Activated T-cell treated with anti-CD3 and anti-CD28 coated beads, Interleukin-2, amount 50 U/mL, for 72 hours (primary cell): ENCODE results near the gene AFF3. TPM values are rescaled to one million over a fixed set of nuclear protein-coding genes. Genes with fewer than 3 reads are reported as not detected.
A peak's percentile ranks its signal among the peaks of the same experiment; 100 is the strongest.
"Not testable (repeated sequence)": the region's sequence is repeated elsewhere in the genome, so short reads cannot be mapped to it uniquely, and the experiment has no call there.

Experiments
- ATAC-seq, 2 donors: fragments of 150-1000 bp; cut with Tn5 transposase; replicated peaks in 1 of 2; 2 replicates each; pipeline ENCODE4 v1.10.0; 2021; ENCODE audit warnings: moderate library complexity in 2 of 2, mild to moderate bottlenecking in 1 of 2
- DNase-seq, 2 donors: peaks; one replicate each; pipeline ENCODE4 v3.0.0; 2021 to 2022; ENCODE audit warnings: mixed read lengths in 1 of 2
- H3K27ac Mint-ChIP-seq: one replicate; pipeline ENCODE4 v1.8.0; 2022; ENCODE audit warnings: mild to moderate bottlenecking, moderate library complexity, mixed read lengths
- H3K27me3 Mint-ChIP-seq: one replicate; pipeline ENCODE4 v1.8.0; 2022; ENCODE audit warnings: low read depth, mixed read lengths
- H3K36me3 Mint-ChIP-seq, 2 donors: one replicate each; pipeline ENCODE4 v1.8.0; 2022; ENCODE audit warnings: mixed read lengths in 2 of 2, mild to moderate bottlenecking in 1 of 2; ENCODE audit not compliant: insufficient read depth in 2 of 2
- H3K4me1 Mint-ChIP-seq: one replicate; pipeline ENCODE4 v1.8.0; 2022; ENCODE audit warnings: low read depth, mixed read lengths
- H3K4me3 Mint-ChIP-seq, 2 donors: one replicate each; pipeline ENCODE4 v1.8.0; 2022; ENCODE audit warnings: mild to moderate bottlenecking in 2 of 2, mixed read lengths in 2 of 2, moderate library complexity in 2 of 2
- H3K9me3 Mint-ChIP-seq, 2 donors: one replicate each; pipeline ENCODE4 v1.8.0; 2022; ENCODE audit warnings: mixed read lengths in 2 of 2
- total RNA-seq, 2 donors: library from RNA; stranded (reverse); gene quantifications; one replicate each; pipeline ENCODE4 v1.2.3, GENCODE V29; 2022

The AFF3 gene
- total RNA-seq, 2 donors from 2014 or later = 0.39 to 2.6 TPM

- peaks cover 0 to 2% of the 10 kb centered on the region in 2 donors for H3K9me3 Mint-ChIP-seq
- H3K27me3 Mint-ChIP-seq = no peaks in the 10 kb centered on the region
- no peak for DNase-seq
- H3K36me3 Mint-ChIP-seq = peaks cover 0 to 3% of the 10 kb centered on the region in 2 donors
- ATAC-seq = no peak
- no peaks in the 10 kb centered on the region for H3K4me1 Mint-ChIP-seq
- H3K27ac Mint-ChIP-seq = no peak overlapping the region
- H3K4me3 Mint-ChIP-seq = no peak overlapping the region
Measured at GRCh38 chr2:99743146-99743545, 399.2 kb downstream of the AFF3 start.

GRCh38 chr2:99737537-99737936 lies 404.9 kb downstream of the AFF3 start:
- no peak overlapping the region for H3K4me3 Mint-ChIP-seq
- DNase-seq (no peak), ATAC-seq (no peak)
- H3K36me3 Mint-ChIP-seq = no peaks in the 10 kb centered on the region
- no peaks in the 10 kb centered on the region for H3K4me1 Mint-ChIP-seq
- no peak overlapping the region for H3K27ac Mint-ChIP-seq
- no peaks in the 10 kb centered on the region for H3K27me3 Mint-ChIP-seq
- H3K9me3 Mint-ChIP-seq = peaks cover 0 to 1% of the 10 kb centered on the region in 2 donors

GRCh38 chr2:99735753-99736152 lies 406.6 kb downstream of the AFF3 start:
- no peak for ATAC-seq
- H3K27ac Mint-ChIP-seq = no peak overlapping the region
- no peaks in the 10 kb centered on the region for H3K36me3 Mint-ChIP-seq
- DNase-seq = no peak
- H3K27me3 Mint-ChIP-seq = no peaks in the 10 kb centered on the region
- H3K4me3 Mint-ChIP-seq = no peak overlapping the region
- H3K4me1 Mint-ChIP-seq = no peaks in the 10 kb centered on the region
- H3K9me3 Mint-ChIP-seq = no peaks in the 10 kb centered on the region

- not testable (repeated sequence) for H3K4me1 Mint-ChIP-seq, H3K9me3 Mint-ChIP-seq, H3K27ac Mint-ChIP-seq, H3K36me3 Mint-ChIP-seq, ATAC-seq, H3K4me3 Mint-ChIP-seq, H3K27me3 Mint-ChIP-seq, DNase-seq
Measured at GRCh38 chr2:99735314-99735713, 407.1 kb downstream of the AFF3 start.

- no peak overlapping the region for H3K27ac Mint-ChIP-seq
- H3K27me3 Mint-ChIP-seq = no peaks in the 10 kb centered on the region
- H3K9me3 Mint-ChIP-seq = no peaks in the 10 kb centered on the region
- no peak overlapping the region for H3K4me3 Mint-ChIP-seq
- ATAC-seq (no peak), DNase-seq (no peak)
- no peaks in the 10 kb centered on the region for H3K36me3 Mint-ChIP-seq
- no peaks in the 10 kb centered on the region for H3K4me1 Mint-ChIP-seq
Measured at GRCh38 chr2:99734236-99734635, 408.2 kb downstream of the AFF3 start.

- Mint-ChIP-seq H3K27ac (peak overlapping the region; percentile 58), H3K4me1 (no peaks in the 10 kb centered on the region)
Measured at GRCh38 chr2:99729104-99730025, 413.0 kb downstream of the AFF3 start.

GRCh38 chr2:99728166-99728565 lies 414.2 kb downstream of the AFF3 start:
- no peak for ATAC-seq
- no peak for DNase-seq
- Mint-ChIP-seq H3K36me3 (peaks cover 0 to 2% of the 10 kb centered on the region in 2 donors), H3K27ac (no peak overlapping the region), H3K4me1 (no peaks in the 10 kb centered on the region), H3K27me3 (no peaks in the 10 kb centered on the region), H3K4me3 (no peak overlapping the region), H3K9me3 (no peaks in the 10 kb centered on the region)

More at GRCh38 chr2:99729104-99730025, 413.0 kb downstream of the AFF3 start:
- H3K27me3 Mint-ChIP-seq = no peaks in the 10 kb centered on the region
- DNase-seq (no peak), ATAC-seq (no peak)
- H3K9me3 Mint-ChIP-seq = no peaks in the 10 kb centered on the region
- H3K36me3 Mint-ChIP-seq = no peaks in the 10 kb centered on the region
- H3K4me3 Mint-ChIP-seq = no peak overlapping the region

- Mint-ChIP-seq H3K9me3 (peaks cover 0 to 2% of the 10 kb centered on the region in 2 donors), H3K4me3 (no peak overlapping the region), H3K36me3 (peaks cover 0 to 6% of the 10 kb centered on the region in 2 donors), H3K27me3 (no peaks in the 10 kb centered on the region), H3K27ac (no peak overlapping the region), H3K4me1 (no peaks in the 10 kb centered on the region)
- ATAC-seq (no peak), DNase-seq (no peak)
Measured at GRCh38 chr2:99727199-99727598, 415.2 kb downstream of the AFF3 start.

GRCh38 chr2:99726691-99727090 lies 415.7 kb downstream of the AFF3 start:
- Mint-ChIP-seq H3K4me3 (no peak overlapping the region), H3K4me1 (no peaks in the 10 kb centered on the region), H3K9me3 (peaks cover 0 to 2% of the 10 kb centered on the region in 2 donors), H3K36me3 (peaks cover 0 to 7% of the 10 kb centered on the region in 2 donors), H3K27me3 (no peaks in the 10 kb centered on the region), H3K27ac (no peak overlapping the region)
- no peak for ATAC-seq
- DNase-seq = no peak

- ATAC-seq (no peak), DNase-seq (no peak)
- Mint-ChIP-seq H3K9me3 (peaks cover 0 to 2% of the 10 kb centered on the region in 2 donors), H3K4me1 (no peaks in the 10 kb centered on the region), H3K36me3 (peaks cover 0 to 9% of the 10 kb centered on the region in 2 donors), H3K27ac (no peak overlapping the region), H3K27me3 (no peaks in the 10 kb centered on the region), H3K4me3 (no peak overlapping the region)
Measured at GRCh38 chr2:99725820-99726219, 416.6 kb downstream of the AFF3 start.

- Mint-ChIP-seq H3K4me1 (no peaks in the 10 kb centered on the region), H3K9me3 (peaks cover 0 to 2% of the 10 kb centered on the region in 2 donors), H3K27ac (no peak overlapping the region), H3K27me3 (no peaks in the 10 kb centered on the region), H3K36me3 (peaks cover 0 to 9% of the 10 kb centered on the region in 2 donors), H3K4me3 (no peak overlapping the region)
- ATAC-seq = no peak
- DNase-seq = no peak
Measured at GRCh38 chr2:99722476-99722875, 419.9 kb downstream of the AFF3 start.

GRCh38 chr2:99719102-99719501 lies 423.3 kb downstream of the AFF3 start:
- Mint-ChIP-seq H3K27me3 (no peaks in the 10 kb centered on the region), H3K4me3 (no peak overlapping the region), H3K4me1 (no peaks in the 10 kb centered on the region), H3K27ac (no peak overlapping the region), H3K9me3 (peaks cover 0 to 2% of the 10 kb centered on the region in 2 donors), H3K36me3 (peaks cover 0 to 9% of the 10 kb centered on the region in 2 donors)
- no peak for DNase-seq
- ATAC-seq = no peak

GRCh38 chr2:99715956-99716355 lies 426.4 kb downstream of the AFF3 start:
- no peaks in the 10 kb centered on the region for H3K27me3 Mint-ChIP-seq
- no peak overlapping the region for H3K4me3 Mint-ChIP-seq
- H3K9me3 Mint-ChIP-seq = no peaks in the 10 kb centered on the region
- no peaks in the 10 kb centered on the region for H3K4me1 Mint-ChIP-seq
- DNase-seq = no peak
- no peak for ATAC-seq
- no peak overlapping the region for H3K27ac Mint-ChIP-seq
- no peaks in the 10 kb centered on the region for H3K36me3 Mint-ChIP-seq

GRCh38 chr2:99714349-99714748 lies 428.0 kb downstream of the AFF3 start:
- no peak overlapping the region for H3K4me3 Mint-ChIP-seq

More at GRCh38 chr2:99714349-99714748, 428.0 kb downstream of the AFF3 start:
- Mint-ChIP-seq H3K27me3 (no peaks in the 10 kb centered on the region), H3K4me1 (no peaks in the 10 kb centered on the region), H3K27ac (no peak overlapping the region), H3K36me3 (no peaks in the 10 kb centered on the region), H3K9me3 (no peaks in the 10 kb centered on the region)
- no peak for DNase-seq
- ATAC-seq = no peak
